GM18870 (cell line): Measurements from ENCODE around the gene SMARCD3.

Experiments used
- ATAC-seq: cut with Tn5 transposase; IDR thresholded peaks from one replicate; pipeline ENCODE4 v1.9.1; 2021; ENCODE audit warnings: moderate library complexity; ENCODE audit not compliant: unreplicated experiment

The SMARCD3 gene

DNA sequence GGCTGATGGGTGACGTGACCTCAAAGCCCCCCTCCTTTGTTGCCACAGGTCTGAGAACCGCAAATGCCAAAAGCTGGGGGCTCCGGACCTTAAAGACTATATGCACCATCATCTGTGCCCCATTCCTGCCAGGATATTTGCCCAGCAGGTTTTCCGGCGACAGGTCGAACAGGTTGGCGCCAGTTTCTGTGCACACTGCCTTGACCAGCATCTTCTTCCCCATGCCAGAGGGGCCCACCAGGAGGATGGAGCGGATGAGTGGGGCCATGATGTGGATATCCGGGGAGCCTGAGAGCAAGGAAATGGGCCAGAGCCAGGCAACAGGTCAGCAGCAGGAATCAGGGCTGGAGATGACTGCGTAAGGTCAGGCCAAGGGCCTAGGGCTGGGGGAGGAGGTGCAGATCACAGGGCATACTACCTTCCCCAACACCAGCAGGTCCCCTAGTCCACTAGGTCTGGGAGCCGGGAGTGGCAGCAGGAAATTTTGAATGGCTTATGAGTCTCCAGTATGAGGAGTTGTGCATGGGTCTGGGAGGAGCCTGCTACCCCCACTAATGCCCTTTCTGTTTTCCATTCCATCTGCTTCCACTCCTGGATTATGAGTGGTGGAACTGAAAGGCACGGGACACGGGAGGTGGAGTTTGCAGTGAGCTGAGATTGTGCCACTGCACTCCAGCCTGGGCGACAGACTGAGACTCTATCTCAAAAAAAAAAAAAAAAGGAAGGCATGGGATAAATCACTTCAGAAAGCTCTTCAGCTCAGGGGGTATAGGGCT is 55.1 kb downstream of the SMARCD3 start:
- ATAC-seq: no peak

DNA sequence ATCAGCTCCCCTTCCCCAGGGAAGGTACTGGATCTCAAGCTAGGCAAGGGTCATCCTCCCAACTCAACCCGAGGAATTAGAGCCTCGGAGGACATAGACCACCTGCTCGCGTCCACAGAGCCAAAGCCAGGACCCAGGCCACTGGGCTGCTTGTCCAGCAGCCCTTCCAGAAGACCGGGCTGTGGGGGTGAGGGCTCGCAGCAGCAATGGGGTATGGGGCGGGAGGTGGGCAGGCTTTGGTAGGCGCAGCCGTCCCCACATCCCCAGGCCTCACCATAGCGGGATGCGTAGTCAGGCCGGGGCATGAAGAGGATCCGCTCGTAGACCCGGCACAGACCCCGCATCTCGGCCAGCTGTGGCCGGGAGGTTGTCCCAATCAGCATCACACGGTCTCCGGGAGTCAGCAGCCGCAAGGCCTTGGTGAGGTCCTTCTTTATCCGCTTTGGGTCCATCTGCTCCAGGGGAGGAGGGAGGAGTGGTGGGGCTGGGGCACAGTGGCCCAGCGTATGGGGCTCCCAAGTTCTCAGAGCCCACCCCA is 56.4 kb downstream of the SMARCD3 start:
- ATAC-seq: no peak

GRCh38 chr7:151191544-151191943 is 57.0 kb downstream of the SMARCD3 start:
- ATAC-seq: no peak

DNA sequence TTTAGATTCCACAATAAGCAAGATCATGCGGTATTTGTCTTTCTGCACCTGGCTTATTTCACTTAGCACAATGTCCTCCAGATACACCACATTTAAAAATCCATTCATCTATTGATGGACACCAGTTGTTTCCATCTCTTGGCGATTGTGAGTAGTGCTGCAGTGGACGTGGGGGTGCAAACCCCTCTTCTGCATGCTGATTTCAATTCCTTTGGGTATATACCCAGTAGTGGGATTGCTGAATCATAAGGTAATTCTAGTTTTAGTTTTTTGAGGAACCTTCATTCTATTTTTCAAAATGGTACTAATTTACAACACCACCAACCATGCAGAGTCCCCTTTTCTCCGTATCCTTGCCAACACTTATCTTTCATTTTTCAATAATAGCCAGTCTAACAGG is 59.5 kb downstream of the SMARCD3 start:
- ATAC-seq: no peak
